ENCODE results near the gene DDX21.

- TF ChIP-seq ZC3H10 (CRISPR knock-in tag; IDR thresholded peaks at IDR 0.05), result no peak
- TF ChIP-seq SNAI2 (CRISPR knock-in tag; IDR thresholded peaks at IDR 0.05), result no peak
- no peak for TF ChIP-seq PATZ1 (CRISPR knock-in tag; IDR thresholded peaks at IDR 0.05; ENCODE audit: borderline replicate concordance)
- TF ChIP-seq ZFP30 (CRISPR knock-in tag; IDR thresholded peaks at IDR 0.05), result no peak
- no peak for TF ChIP-seq CREB5 (CRISPR knock-in tag; IDR thresholded peaks at IDR 0.05; ENCODE audit: low read depth)
- TF ChIP-seq ZNF8 (CRISPR knock-in tag; IDR thresholded peaks at IDR 0.05), result no peak
- no peak for TF ChIP-seq OSR1 (CRISPR knock-in tag; IDR thresholded peaks at IDR 0.05)
- no peak for TF ChIP-seq CSDC2 (CRISPR knock-in tag; IDR thresholded peaks at IDR 0.05)
- no peak for TF ChIP-seq ZNF70 (CRISPR knock-in tag; IDR thresholded peaks at IDR 0.05)
- no peak for TF ChIP-seq ZNF565 (CRISPR knock-in tag; conservative IDR thresholded peaks at IDR 0.05; ENCODE audit: low read depth)
- no peak for TF ChIP-seq ZFP3 (CRISPR knock-in tag; IDR thresholded peaks at IDR 0.05)
- no peak for TF ChIP-seq ESRRG (CRISPR knock-in tag; IDR thresholded peaks at IDR 0.05)
- TF ChIP-seq GLIS3 (CRISPR knock-in tag; IDR thresholded peaks at IDR 0.05), result no peak
Measured at GRCh38 chr10:69025370-69025896, 69.5 kb downstream of the DDX21 start.

Measured in SK-N-SH treated with all-trans-retinoic acid at 6 μM for 48 hours (cell line).